B cell (primary cell): ENCODE measurements around the gene MYO16.

Source experiments
- CTCF ChIP-seq: fragments of 200-600 bp; IDR thresholded peaks from one replicate; pipeline ENCODE4 v1.8.0; 2022; ENCODE audit warnings: antibody characterized with exemption, mild to moderate bottlenecking
- EZH2 ChIP-seq: IDR thresholded peaks from 2 replicates; pipeline ENCODE4 v1.6.1; 2012; ENCODE audit warnings: borderline replicate concordance, low read depth, mild to moderate bottlenecking, moderate library complexity, low read length; ENCODE audit not compliant: insufficient read depth, poor library complexity, severe bottlenecking

DNA sequence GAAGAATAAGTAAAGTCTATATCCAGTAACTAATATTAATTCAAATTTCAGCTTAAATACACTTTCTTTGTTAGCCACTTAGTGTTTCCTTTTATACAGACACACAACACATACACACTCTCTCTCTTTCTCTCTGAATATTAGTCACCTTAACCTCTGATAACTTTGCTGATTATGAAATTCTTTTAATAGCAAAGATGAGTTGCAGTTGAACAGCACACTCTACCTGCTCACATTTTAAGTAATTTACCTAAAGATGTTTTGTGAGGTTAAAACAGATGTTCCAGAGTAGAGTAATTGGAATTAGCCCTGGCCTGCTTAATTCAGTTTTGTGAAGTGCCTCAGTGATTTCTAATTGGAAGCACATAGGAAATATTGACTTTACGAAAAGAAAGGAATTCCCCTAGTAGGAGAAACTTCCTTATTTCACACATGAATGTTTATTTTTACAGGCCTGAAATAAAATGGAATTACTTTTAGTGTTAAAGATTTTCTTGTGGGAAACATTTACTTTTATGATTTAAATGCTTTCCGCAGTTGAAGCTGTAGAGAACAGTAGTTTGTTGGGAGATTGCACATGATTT is 184.3 kb downstream of the MYO16 start:
- no peak for TF ChIP-seq EZH2
- no peak for TF ChIP-seq CTCF
